ENCODE data around the gene ABCG5. TPM values are rescaled to one million over a fixed set of nuclear protein-coding genes. Genes with fewer than 3 reads are reported as not detected.

The ABCG5 gene
- total RNA-seq, 5 donors from 2014 or later (not counting 1 experiment from before 2014, with no cell fraction given), result not detected

GRCh38 chr2:43824512-43824911 is 14.1 kb downstream of the ABCG5 start:
- Histone ChIP-seq H3K27ac (ENCODE audit: low read length) (no peak overlapping the region), H3K9me3 (no peaks in the 10 kb centered on the region), H3K4me1 (ENCODE audit: control insufficient read depth in 1 of 2, extremely low read depth in 1 of 2, insufficient read depth in 2 of 2, low read length in 2 of 2) (no peaks in the 10 kb centered on the region), H3K4me3 (ENCODE audit: control insufficient read depth in 1 of 2, extremely low read depth in 1 of 2, low read length in 1 of 2) (no peak overlapping the region), H3K27me3 (replicated peaks in 1 of 2; ENCODE audit: control insufficient read depth in 2 of 2, extremely low read depth in 1 of 2, insufficient read depth in 2 of 2, low read length in 1 of 2) (peaks cover 0 to 13% of the 10 kb centered on the region in 2 experiments), H3K36me3 (ENCODE audit: control insufficient read depth in 2 of 2, extremely low read depth in 1 of 2, insufficient read depth in 1 of 2, low read length in 1 of 2) (no peaks in the 10 kb centered on the region)
- H3K36me3 Mint-ChIP-seq, result no peaks in the 10 kb centered on the region
- no peak overlapping the region for H3K27ac Mint-ChIP-seq
- ChIA-PET POLR2A (no interaction called here), CTCF (no interaction called here)
- no peaks in the 10 kb centered on the region for H3K9me3 Mint-ChIP-seq
- no peak for ATAC-seq (replicated peaks in 1 of 4)
- no peak overlapping the region for H3K4me3 Mint-ChIP-seq
- WGBS (ENCODE audit: insufficient coverage), result no CpG with 5 or more reads among the region's 2 CpGs
- H3K4me1 Mint-ChIP-seq, result no peaks in the 10 kb centered on the region
- H3K27me3 Mint-ChIP-seq, result peaks cover 16 to 22% of the 10 kb centered on the region in 2 donors
- no peak for DNase-seq

- Mint-ChIP-seq H3K27ac (no peak overlapping the region), H3K36me3 (no peaks in the 10 kb centered on the region), H3K4me3 (no peak overlapping the region), H3K4me1 (no peaks in the 10 kb centered on the region), H3K9me3 (no peaks in the 10 kb centered on the region), H3K27me3 (peaks cover 16 to 19% of the 10 kb centered on the region in 2 donors)
- Histone ChIP-seq H3K27ac (ENCODE audit: low read length) (no peak overlapping the region), H3K9me3 (no peaks in the 10 kb centered on the region), H3K27me3 (replicated peaks in 1 of 2; ENCODE audit: control insufficient read depth in 2 of 2, extremely low read depth in 1 of 2, insufficient read depth in 2 of 2, low read length in 1 of 2) (peaks cover 0 to 13% of the 10 kb centered on the region in 2 experiments), H3K4me1 (ENCODE audit: control insufficient read depth in 1 of 2, extremely low read depth in 1 of 2, insufficient read depth in 2 of 2, low read length in 2 of 2) (no peaks in the 10 kb centered on the region), H3K36me3 (ENCODE audit: control insufficient read depth in 2 of 2, extremely low read depth in 1 of 2, insufficient read depth in 1 of 2, low read length in 1 of 2) (no peaks in the 10 kb centered on the region), H3K4me3 (ENCODE audit: control insufficient read depth in 1 of 2, extremely low read depth in 1 of 2, low read length in 1 of 2) (no peak overlapping the region)
- whole genome bisulfite sequencing (ENCODE audit: insufficient coverage), result 79% methylated on average over 7 of the region's 11 CpGs
- ATAC-seq (replicated peaks in 1 of 4), result no peak
- ChIA-PET CTCF (no interaction called here), POLR2A (no interaction called here)
- no peak for DNase-seq
Observed at GRCh38 chr2:43823751-43824150, 14.9 kb downstream of the ABCG5 start.

- Histone ChIP-seq H3K4me1 (ENCODE audit: control insufficient read depth in 1 of 2, extremely low read depth in 1 of 2, insufficient read depth in 2 of 2, low read length in 2 of 2) (no peaks in the 10 kb centered on the region), H3K4me3 (ENCODE audit: control insufficient read depth in 1 of 2, extremely low read depth in 1 of 2, low read length in 1 of 2) (no peak overlapping the region), H3K36me3 (ENCODE audit: control insufficient read depth in 2 of 2, extremely low read depth in 1 of 2, insufficient read depth in 1 of 2, low read length in 1 of 2) (no peaks in the 10 kb centered on the region), H3K9me3 (no peaks in the 10 kb centered on the region), H3K27me3 (replicated peaks in 1 of 2; ENCODE audit: control insufficient read depth in 2 of 2, extremely low read depth in 1 of 2, insufficient read depth in 2 of 2, low read length in 1 of 2) (peaks cover 0 to 10% of the 10 kb centered on the region in 2 experiments), H3K27ac (ENCODE audit: low read length) (no peak overlapping the region)
- DNase-seq (no peak), ATAC-seq (replicated peaks in 1 of 4) (no peak)
- H3K4me1 Mint-ChIP-seq, result no peaks in the 10 kb centered on the region
- CTCF ChIA-PET, result no interaction called here
- H3K27me3 Mint-ChIP-seq, result peaks cover 16 to 22% of the 10 kb centered on the region in 2 donors
- POLR2A ChIA-PET, result no interaction called here
- 74% methylated on average over 5 of the region's 7 CpGs for WGBS (ENCODE audit: insufficient coverage)
- H3K27ac Mint-ChIP-seq, result no peak overlapping the region
- no peaks in the 10 kb centered on the region for H3K36me3 Mint-ChIP-seq
- H3K9me3 Mint-ChIP-seq, result no peaks in the 10 kb centered on the region
- no peak overlapping the region for H3K4me3 Mint-ChIP-seq
Observed at GRCh38 chr2:43822839-43823238, 15.8 kb downstream of the ABCG5 start.

GRCh38 chr2:43819491-43820163 is 19.0 kb downstream of the ABCG5 start:
- H3K36me3 Mint-ChIP-seq, result no peaks in the 10 kb centered on the region
- Histone ChIP-seq H3K4me3 (ENCODE audit: control insufficient read depth in 1 of 2, extremely low read depth in 1 of 2, low read length in 1 of 2) (no peak overlapping the region), H3K4me1 (ENCODE audit: control insufficient read depth in 1 of 2, extremely low read depth in 1 of 2, insufficient read depth in 2 of 2, low read length in 2 of 2) (no peaks in the 10 kb centered on the region), H3K27me3 (replicated peaks in 1 of 2; ENCODE audit: control insufficient read depth in 2 of 2, extremely low read depth in 1 of 2, insufficient read depth in 2 of 2, low read length in 1 of 2) (peaks cover 0 to 7% of the 10 kb centered on the region in 2 experiments), H3K27ac (ENCODE audit: low read length) (no peak overlapping the region), H3K9me3 (no peaks in the 10 kb centered on the region), H3K36me3 (ENCODE audit: control insufficient read depth in 2 of 2, extremely low read depth in 1 of 2, insufficient read depth in 1 of 2, low read length in 1 of 2) (no peaks in the 10 kb centered on the region)
- peaks cover 16 to 17% of the 10 kb centered on the region in 2 donors for H3K27me3 Mint-ChIP-seq
- WGBS (ENCODE audit: insufficient coverage), result 75% methylated on average over 2 of the region's 7 CpGs
- no peaks in the 10 kb centered on the region for H3K4me1 Mint-ChIP-seq
- no peaks in the 10 kb centered on the region for H3K9me3 Mint-ChIP-seq
- DNase-seq (no peak), ATAC-seq (replicated peaks in 1 of 4) (no peak)
- POLR2A ChIA-PET, result no interaction called here
- no peak overlapping the region for H3K4me3 Mint-ChIP-seq
- no peak overlapping the region for H3K27ac Mint-ChIP-seq
- CTCF ChIA-PET, result no interaction called here

- Mint-ChIP-seq H3K4me3 (no peak overlapping the region), H3K4me1 (no peaks in the 10 kb centered on the region), H3K27ac (no peak overlapping the region), H3K36me3 (no peaks in the 10 kb centered on the region), H3K27me3 (peaks cover 15% of the 10 kb centered on the region in 2 donors), H3K9me3 (no peaks in the 10 kb centered on the region)
- H3K27ac ChIP-seq (ENCODE audit: low read length), result no peak overlapping the region
- H3K9me3 ChIP-seq, result no peaks in the 10 kb centered on the region
- peaks cover 0 to 7% of the 10 kb centered on the region in 2 experiments for H3K27me3 ChIP-seq (replicated peaks in 1 of 2; ENCODE audit: control insufficient read depth in 2 of 2, extremely low read depth in 1 of 2, insufficient read depth in 2 of 2, low read length in 1 of 2)
- H3K4me3 ChIP-seq (ENCODE audit: control insufficient read depth in 1 of 2, extremely low read depth in 1 of 2, low read length in 1 of 2), result no peak overlapping the region
- no peak for DNase-seq
- H3K36me3 ChIP-seq (ENCODE audit: control insufficient read depth in 2 of 2, extremely low read depth in 1 of 2, insufficient read depth in 1 of 2, low read length in 1 of 2), result no peaks in the 10 kb centered on the region
- ChIA-PET POLR2A (no interaction called here), CTCF (no interaction called here)
- ATAC-seq (replicated peaks in 1 of 4), result no peak
- no CpG with 5 or more reads among the region's 5 CpGs for WGBS (ENCODE audit: insufficient coverage)
- H3K4me1 ChIP-seq (ENCODE audit: control insufficient read depth in 1 of 2, extremely low read depth in 1 of 2, insufficient read depth in 2 of 2, low read length in 2 of 2), result no peaks in the 10 kb centered on the region
Observed at GRCh38 chr2:43818761-43819160, 19.9 kb downstream of the ABCG5 start.

GRCh38 chr2:43814711-43815110 is 23.9 kb downstream of the ABCG5 start:
- Histone ChIP-seq H3K9me3 (no peaks in the 10 kb centered on the region), H3K4me3 (ENCODE audit: control insufficient read depth in 1 of 2, extremely low read depth in 1 of 2, low read length in 1 of 2) (no peak overlapping the region), H3K27ac (ENCODE audit: low read length) (no peak overlapping the region), H3K36me3 (ENCODE audit: control insufficient read depth in 2 of 2, extremely low read depth in 1 of 2, insufficient read depth in 1 of 2, low read length in 1 of 2) (no peaks in the 10 kb centered on the region), H3K4me1 (ENCODE audit: control insufficient read depth in 1 of 2, extremely low read depth in 1 of 2, insufficient read depth in 2 of 2, low read length in 2 of 2) (no peaks in the 10 kb centered on the region), H3K27me3 (replicated peaks in 1 of 2; ENCODE audit: control insufficient read depth in 2 of 2, extremely low read depth in 1 of 2, insufficient read depth in 2 of 2, low read length in 1 of 2) (no peaks in the 10 kb centered on the region)
- POLR2A ChIA-PET, result no interaction called here
- Mint-ChIP-seq H3K27me3 (peaks cover 0 to 3% of the 10 kb centered on the region in 2 donors), H3K4me1 (no peaks in the 10 kb centered on the region), H3K4me3 (no peak overlapping the region), H3K36me3 (peaks cover 3% of the 10 kb centered on the region), H3K27ac (no peak overlapping the region), H3K9me3 (no peaks in the 10 kb centered on the region)
- no CpG with 5 or more reads among the region's 3 CpGs for WGBS (ENCODE audit: insufficient coverage)
- ATAC-seq (replicated peaks in 1 of 4) (no peak), DNase-seq (no peak)
- CTCF ChIA-PET, result no interaction called here

GRCh38 chr2:43812947-43813346 is 25.7 kb downstream of the ABCG5 start:
- Mint-ChIP-seq H3K27ac (no peak overlapping the region), H3K27me3 (no peaks in the 10 kb centered on the region), H3K9me3 (no peaks in the 10 kb centered on the region), H3K4me3 (no peak overlapping the region), H3K36me3 (peaks cover 3% of the 10 kb centered on the region), H3K4me1 (no peaks in the 10 kb centered on the region)
- no peak for ATAC-seq (replicated peaks in 1 of 4)
- ChIA-PET CTCF (no interaction called here), POLR2A (no interaction called here)
- no peak for DNase-seq
- Histone ChIP-seq H3K4me1 (ENCODE audit: control insufficient read depth in 1 of 2, extremely low read depth in 1 of 2, insufficient read depth in 2 of 2, low read length in 2 of 2) (no peaks in the 10 kb centered on the region), H3K27me3 (replicated peaks in 1 of 2; ENCODE audit: control insufficient read depth in 2 of 2, extremely low read depth in 1 of 2, insufficient read depth in 2 of 2, low read length in 1 of 2) (no peaks in the 10 kb centered on the region), H3K4me3 (ENCODE audit: control insufficient read depth in 1 of 2, extremely low read depth in 1 of 2, low read length in 1 of 2) (no peak overlapping the region), H3K36me3 (ENCODE audit: control insufficient read depth in 2 of 2, extremely low read depth in 1 of 2, insufficient read depth in 1 of 2, low read length in 1 of 2) (no peaks in the 10 kb centered on the region), H3K9me3 (no peaks in the 10 kb centered on the region), H3K27ac (ENCODE audit: low read length) (no peak overlapping the region)
- WGBS (ENCODE audit: insufficient coverage), result no CpG with 5 or more reads among the region's 2 CpGs
